IPS-NIHi7 (cell line): Measurements from ENCODE around the gene UMODL1.

ENCODE experiments used
- DNase-seq: peaks from one replicate; pipeline ENCODE4 v3.0.0; 2012; ENCODE audit warnings: mixed read lengths; ENCODE audit errors: extremely low spot score

The UMODL1 gene

GRCh38 chr21:42039911-42040351 lies 31.2 kb upstream of the UMODL1 start:
- no peak for DNase-seq

DNA sequence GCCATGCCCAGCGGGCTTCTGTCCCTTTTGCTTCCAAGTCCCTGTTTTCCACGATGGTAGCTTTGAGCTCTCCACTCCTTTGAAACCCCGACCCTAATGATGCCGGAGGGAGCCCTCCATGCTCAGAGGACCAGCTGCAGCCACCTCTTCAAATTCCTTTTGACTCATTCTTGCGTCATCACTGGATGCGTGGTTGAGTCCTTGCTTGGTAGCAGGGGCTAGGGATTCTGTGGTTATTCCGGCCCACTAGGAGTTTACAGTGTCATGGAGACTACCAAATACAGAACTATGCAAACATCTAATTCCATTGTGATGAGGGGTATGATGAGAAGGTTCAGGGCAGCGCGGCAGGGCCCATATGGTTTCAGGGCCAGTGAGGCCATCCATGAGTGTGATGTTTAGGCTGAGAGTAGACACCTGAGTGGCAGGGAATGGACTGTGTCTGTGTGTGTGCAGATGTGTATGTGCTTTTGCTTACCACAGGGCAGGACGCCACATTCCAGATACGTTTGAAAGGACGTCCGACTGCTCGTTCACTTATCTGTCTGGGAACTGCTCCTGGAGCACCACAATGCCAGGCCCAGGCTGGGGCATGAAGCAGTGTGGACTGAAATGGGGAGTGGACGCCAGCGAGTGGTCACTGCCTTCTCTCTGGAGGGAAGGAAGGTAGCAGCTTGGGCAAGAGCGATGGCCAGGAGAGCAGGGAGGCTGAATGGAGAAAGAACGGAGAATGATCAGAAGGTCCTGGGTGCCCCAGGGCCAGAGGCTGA lies 30.5 kb upstream of the UMODL1 start:
- DNase-seq = no peak

GRCh38 chr21:42041246-42041645 lies 29.9 kb upstream of the UMODL1 start:
- no peak for DNase-seq

DNA sequence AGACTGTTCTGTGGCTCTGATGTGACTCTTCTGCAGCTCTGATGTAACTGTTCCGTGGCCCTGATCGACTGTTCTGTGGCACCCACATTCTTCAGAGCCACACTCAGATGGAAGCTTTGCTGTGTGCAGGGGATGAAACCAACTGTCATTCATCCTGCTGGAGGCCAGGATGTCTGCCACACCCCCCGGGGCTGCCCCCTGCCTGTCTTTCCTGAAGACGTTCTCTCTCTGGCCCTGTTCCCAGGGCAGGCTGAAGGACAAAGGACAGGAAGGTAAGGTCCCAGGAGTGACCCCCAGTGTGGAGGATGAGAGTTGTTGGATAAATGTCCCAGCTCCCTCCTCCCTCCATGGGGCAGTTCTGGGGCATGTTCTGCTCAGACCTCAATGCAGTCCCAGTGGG lies 29.4 kb upstream of the UMODL1 start:
- DNase-seq = no peak

GRCh38 chr21:42042651-42043050 lies 28.5 kb upstream of the UMODL1 start:
- no peak for DNase-seq

- DNase-seq = no peak
Observed at GRCh38 chr21:42043201-42043895, 27.8 kb upstream of the UMODL1 start.

GRCh38 chr21:42043961-42044360 lies 27.2 kb upstream of the UMODL1 start:
- no peak for DNase-seq

DNA sequence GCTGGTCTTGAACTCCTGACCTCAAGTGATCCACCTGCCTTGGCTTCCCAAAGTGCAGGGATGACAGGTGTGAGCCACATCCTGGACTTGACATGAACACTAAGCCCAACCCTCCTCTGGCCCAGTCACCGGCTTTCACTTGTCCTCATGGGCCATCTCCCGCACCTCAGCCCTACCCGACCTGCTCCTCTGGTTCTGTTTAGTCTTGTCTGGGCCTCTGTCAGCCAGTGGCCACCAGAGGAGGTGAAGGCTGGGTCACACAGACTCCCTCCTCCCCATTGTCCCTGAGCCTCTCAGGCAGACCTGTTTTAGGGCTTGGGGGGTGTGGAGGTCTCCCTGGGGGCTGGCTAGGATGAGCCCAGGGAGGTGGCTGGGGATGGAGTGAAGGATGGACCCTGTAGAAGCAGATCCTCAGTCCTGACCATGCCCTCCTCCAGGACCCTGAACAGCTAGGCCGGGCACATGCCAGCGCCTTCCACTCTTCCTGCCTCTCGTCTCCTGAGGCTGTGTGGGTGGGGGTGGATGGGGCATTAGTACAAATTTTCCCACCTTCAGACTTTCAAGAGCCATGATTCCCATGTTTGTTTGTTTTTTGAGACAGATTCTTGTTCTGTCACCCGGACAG lies 26.1 kb upstream of the UMODL1 start:
- DNase-seq = no peak

GRCh38 chr21:42047821-42048613 lies 23.1 kb upstream of the UMODL1 start:
- DNase-seq = no peak

GRCh38 chr21:42048870-42049577 lies 22.1 kb upstream of the UMODL1 start:
- DNase-seq = no peak

DNA sequence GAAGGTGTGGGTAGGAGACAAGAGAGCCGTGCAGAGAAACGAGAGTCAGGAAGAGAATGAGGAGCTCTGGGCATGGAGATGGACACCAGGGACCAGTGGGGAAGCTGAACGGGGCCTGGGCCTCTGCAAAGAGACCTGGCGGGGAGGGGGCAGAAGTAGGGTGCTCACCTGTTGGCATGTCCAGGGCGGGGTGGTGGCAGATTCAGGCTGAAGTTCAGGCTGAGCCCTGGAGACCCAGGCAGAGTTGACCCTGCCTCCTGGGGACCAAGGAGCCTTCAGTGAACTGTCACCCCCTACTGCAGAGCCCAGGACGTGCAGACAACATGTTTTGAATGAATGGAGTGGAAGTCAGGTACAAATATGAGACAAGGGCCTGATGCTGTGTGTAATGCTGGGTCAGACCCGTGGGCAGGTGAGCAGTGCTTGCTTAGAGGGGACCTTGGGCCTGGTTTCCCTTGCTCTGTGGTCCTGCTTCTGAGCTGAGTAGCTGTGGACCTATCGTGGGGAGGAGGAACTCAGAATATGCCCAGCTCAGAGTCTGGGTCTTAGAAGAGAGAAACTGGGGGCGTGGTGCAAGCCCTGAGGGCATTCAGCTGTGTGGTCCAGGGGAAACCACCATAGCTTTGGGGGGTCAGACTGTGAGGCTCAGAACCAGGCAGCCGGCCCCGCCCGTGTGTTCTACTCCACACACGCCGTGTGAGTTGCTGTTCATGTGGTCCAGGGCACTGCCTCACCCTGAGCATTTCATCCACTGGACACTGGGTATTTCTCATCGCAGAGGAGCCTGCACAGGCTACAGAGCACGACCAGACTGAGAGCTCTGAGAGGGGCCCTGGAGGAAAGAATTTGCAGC lies 21.3 kb upstream of the UMODL1 start:
- no peak for DNase-seq

GRCh38 chr21:42051788-42052187 lies 19.3 kb upstream of the UMODL1 start:
- DNase-seq = no peak

GRCh38 chr21:42055425-42055824 lies 15.7 kb upstream of the UMODL1 start:
- no peak for DNase-seq

DNA sequence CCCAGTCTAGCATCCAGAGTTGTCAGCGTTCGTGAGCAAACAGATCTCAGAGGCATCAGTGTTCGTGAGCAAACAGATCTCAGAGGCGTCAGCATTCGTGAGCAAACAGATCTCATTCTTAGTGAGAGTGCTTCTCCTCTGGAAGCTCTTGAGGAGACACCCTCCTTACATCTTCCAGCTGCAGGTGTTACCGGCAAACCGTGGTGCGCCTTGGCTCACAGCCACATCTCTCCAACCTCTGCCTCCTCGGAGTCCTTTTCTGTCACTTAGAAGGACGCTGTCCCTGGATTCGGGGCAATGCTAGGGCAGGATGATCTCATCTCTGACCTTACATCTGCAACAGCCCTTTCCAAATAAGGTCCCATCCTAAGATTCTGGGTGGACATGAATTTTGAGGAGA lies 14.6 kb upstream of the UMODL1 start:
- DNase-seq = no peak

DNA sequence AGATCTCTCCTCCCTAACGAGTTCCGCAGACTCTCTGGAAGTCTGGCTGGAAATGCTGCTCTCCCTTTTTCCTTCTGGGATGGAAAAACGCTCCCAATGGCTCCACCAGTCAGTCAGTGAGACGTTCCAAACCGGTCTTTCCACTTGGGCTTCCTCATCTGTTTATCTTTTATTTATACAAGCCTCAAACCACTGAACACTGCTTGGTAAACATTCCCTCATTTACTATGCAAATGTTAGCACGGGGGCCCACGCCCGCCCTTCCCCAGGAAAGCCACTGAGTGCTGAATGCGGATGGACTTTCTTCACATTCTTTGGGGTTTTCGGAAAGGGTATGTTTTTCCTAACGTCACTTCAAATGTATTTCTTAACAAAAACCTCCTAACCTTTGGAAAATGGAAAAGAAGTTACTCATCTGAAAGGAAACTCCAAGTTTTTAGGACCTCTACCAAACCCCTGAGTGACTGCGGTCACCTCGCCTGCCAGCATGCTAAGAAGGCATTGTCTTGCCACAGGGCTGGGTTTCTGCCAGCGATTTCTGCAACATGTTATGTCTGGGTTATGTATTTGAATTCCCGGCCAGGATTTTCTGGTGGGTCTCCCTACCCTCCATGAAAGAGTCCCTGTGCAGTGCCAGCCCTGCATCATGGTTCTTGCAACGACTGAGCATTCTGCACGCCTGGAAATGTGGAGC lies 14.0 kb upstream of the UMODL1 start:
- no peak for DNase-seq

DNA sequence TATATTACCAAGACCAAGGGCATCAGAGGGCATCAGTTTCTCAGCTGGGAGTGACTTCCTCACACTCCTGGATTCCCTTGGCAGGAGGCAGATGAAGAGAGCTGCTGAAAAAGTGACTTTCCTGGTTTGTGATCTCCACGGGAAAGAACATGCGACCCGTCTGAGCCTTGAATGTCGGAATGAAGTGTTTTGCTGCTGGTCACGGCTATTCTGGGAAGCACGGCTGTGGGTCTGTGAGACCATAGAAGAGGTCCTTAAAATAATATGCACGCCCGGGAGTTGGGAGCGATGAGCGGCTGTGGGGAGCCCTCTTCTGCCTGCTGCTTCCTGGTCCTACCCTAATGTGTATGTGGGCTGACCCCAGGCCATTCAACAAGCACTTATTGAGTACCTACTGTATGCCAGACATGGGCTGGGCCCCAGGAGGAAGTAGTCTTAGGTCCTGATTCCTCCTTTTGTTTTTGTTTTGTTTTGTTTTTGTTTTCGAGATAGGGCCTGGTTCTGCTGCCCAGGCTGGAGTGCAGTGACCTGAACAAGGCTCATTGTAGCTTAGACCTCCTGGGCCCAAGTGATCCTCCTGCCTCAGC lies 13.2 kb upstream of the UMODL1 start:
- DNase-seq = no peak

DNA sequence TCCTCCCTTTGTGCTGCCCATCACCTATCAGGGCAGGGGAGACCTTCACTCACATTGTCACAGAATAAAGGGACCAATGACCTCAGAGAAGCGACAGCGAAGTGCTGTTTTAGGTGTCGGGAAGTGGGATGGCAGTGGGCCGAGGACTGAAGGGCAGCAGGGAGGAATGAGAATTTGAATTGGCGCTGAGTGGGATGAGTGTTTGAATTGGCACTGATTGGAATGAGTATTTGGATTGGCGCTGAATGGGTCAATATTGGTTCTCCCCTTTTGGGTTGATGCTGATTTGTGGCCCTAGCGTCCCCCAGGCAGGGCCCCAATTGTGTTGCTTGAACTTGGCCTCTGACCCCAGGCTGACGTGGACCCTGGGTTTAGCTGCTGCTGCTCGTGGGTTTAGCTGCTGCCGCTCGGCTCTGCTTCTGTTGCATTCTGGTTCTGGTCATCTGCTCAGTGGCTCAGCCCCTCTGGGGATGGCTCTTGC lies 12.4 kb upstream of the UMODL1 start:
- no peak for DNase-seq

- no peak for DNase-seq
Observed at GRCh38 chr21:42059141-42059540, 12.0 kb upstream of the UMODL1 start.

GRCh38 chr21:42059721-42060120 lies 11.4 kb upstream of the UMODL1 start:
- DNase-seq = no peak
